Measurements from ENCODE around the gene CREB3L2. TPM values are rescaled to one million over a fixed set of nuclear protein-coding genes. Genes with fewer than 3 reads are reported as not detected.

Gene CREB3L2
- total and polyA plus RNA-seq, 9 donors = 21.2 to 110 (median 80.8) TPM

GRCh38 chr7:137850972-137851945 is 150.6 kb downstream of the CREB3L2 start:
- Histone ChIP-seq H3K4me1 (ENCODE audit: insufficient read depth) (peaks cover 4% of the 10 kb centered on the region), H3K4me3 (no peak overlapping the region), H3K9me3 (no peaks in the 10 kb centered on the region), H3K27ac (no peak overlapping the region), H3K27me3 (no peaks in the 10 kb centered on the region), H3K36me3 (no peaks in the 10 kb centered on the region)
- TF ChIP-seq POLR2A (IDR thresholded peaks at IDR 0.05) (no peak), EP300 (IDR thresholded peaks at IDR 0.05) (no peak), CTCF (IDR thresholded peaks at IDR 0.05) (no peak)
- intact Hi-C loops (cut with DNase I) = no loop called here
- 81 to 86% (median 84%) methylated on average over 6 of the region's 6 CpGs for WGBS, 3 donors
- no peak for DNase-seq

DNA sequence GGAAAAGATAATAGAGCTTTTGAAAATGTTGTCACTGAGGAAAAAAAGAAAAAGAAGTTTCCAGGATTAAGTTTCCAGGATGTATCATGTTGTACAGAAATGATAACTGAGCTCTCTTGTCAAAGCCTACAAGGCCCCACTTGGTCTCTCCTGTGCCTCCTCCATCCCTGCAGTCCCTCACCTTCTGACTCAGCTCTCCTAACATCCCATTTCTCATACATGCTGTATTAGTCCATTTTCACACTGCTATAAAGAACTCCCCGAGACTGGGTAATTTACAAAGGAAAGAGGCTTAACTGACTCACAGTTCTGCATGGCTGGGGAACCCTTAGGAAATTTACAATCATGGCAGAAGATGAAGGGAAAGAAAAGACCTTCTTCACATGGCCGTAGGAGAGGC is 151.3 kb downstream of the CREB3L2 start:
- WGBS, 3 donors = 44 to 88% (median 68%) methylated on average over 2 of the region's 2 CpGs

DNA sequence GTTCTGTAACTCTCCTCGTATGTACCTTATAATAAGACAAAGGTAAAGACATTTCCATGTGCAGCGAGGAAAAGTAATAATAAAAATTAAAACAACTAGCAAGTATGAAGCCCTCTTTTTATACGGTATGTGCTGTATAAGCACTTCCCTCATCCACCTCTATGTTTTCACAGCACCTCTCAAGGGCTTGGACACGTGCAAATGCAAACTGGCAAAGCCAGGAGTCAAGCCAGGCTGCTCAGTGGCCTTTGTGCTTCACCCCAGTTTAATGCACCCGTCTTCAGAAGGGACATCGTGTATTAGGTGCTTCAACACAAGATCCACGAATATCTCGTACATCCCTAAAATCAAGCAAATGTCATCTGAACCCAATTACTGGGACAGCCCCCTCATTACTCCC is 153.8 kb downstream of the CREB3L2 start:
- Histone ChIP-seq H3K4me3 (no peak overlapping the region), H3K4me1 (ENCODE audit: insufficient read depth) (peaks cover 6% of the 10 kb centered on the region), H3K36me3 (no peaks in the 10 kb centered on the region), H3K27me3 (no peaks in the 10 kb centered on the region), H3K9me3 (no peaks in the 10 kb centered on the region), H3K27ac (no peak overlapping the region)
- TF ChIP-seq EP300 (IDR thresholded peaks at IDR 0.05) = no peak
- no peak for TF ChIP-seq POLR2A (IDR thresholded peaks at IDR 0.05)
- no peak for TF ChIP-seq CTCF (IDR thresholded peaks at IDR 0.05)
- WGBS, 3 donors = 64 to 79% (median 75%) methylated on average over 8 of the region's 8 CpGs
- intact Hi-C loops (cut with DNase I) = no loop called here
- no peak for DNase-seq

More for the DNA sequence above, 151.3 kb downstream of the CREB3L2 start:
- intact Hi-C loops (cut with DNase I) = no loop called here
- DNase-seq = no peak
- no peaks in the 10 kb centered on the region for H3K36me3 ChIP-seq
- H3K27ac ChIP-seq = no peak overlapping the region
- H3K4me3 ChIP-seq = no peak overlapping the region
- H3K4me1 ChIP-seq (ENCODE audit: insufficient read depth) = peaks cover 6% of the 10 kb centered on the region
- TF ChIP-seq EP300 (IDR thresholded peaks at IDR 0.05) = no peak
- TF ChIP-seq POLR2A (IDR thresholded peaks at IDR 0.05) = no peak
- no peak for TF ChIP-seq CTCF (IDR thresholded peaks at IDR 0.05)
- no peaks in the 10 kb centered on the region for H3K27me3 ChIP-seq
- H3K9me3 ChIP-seq = no peaks in the 10 kb centered on the region

DNA sequence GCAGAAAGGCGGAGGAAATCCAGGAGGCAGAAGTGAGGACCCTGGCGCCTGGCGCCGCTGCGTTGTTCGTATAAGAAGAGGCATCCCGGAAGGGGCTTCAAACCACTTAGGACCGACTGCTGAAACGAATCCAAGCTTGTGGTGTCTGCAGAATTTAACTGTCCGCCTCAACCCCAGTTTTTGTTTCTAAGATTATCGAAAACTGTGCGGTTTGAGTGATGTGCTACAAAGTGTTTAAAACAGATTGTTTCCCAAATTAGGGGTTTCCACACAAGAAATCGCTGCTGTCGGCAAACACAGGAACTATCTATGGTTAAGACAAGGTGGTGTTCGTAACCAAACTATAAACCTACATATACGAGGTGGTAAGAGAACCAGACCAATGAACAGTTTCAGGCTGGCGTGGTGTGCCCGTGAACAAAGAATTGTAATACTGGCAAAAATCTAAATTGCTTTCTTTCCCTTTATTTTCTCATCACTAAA is 154.3 kb downstream of the CREB3L2 start:
- DNase-seq = no peak

More for the DNA sequence above, 154.3 kb downstream of the CREB3L2 start:
- Histone ChIP-seq H3K27ac (no peak overlapping the region), H3K9me3 (no peaks in the 10 kb centered on the region), H3K36me3 (no peaks in the 10 kb centered on the region), H3K27me3 (no peaks in the 10 kb centered on the region), H3K4me3 (peak overlapping the region; percentile 30), H3K4me1 (ENCODE audit: insufficient read depth) (peaks cover 6% of the 10 kb centered on the region)
- intact Hi-C loops (cut with DNase I) = no loop called here
- 10 to 25% (median 15%) methylated on average over 18 of the region's 18 CpGs for WGBS, 3 donors
- no peak for TF ChIP-seq EP300 (IDR thresholded peaks at IDR 0.05)

Measured in ovary (tissue), 9 donors.